ENCODE measurements around the gene GGACT.

GRCh38 chr13:100565286-100565685, 23.3 kb downstream of the GGACT start:
- TF ChIP-seq TARDBP (IDR thresholded peaks at IDR 0.05) (no peak), HDGF (IDR thresholded peaks at IDR 0.05; ENCODE audit: borderline replicate concordance) (no peak), FOXA1 (IDR thresholded peaks at IDR 0.05) (no peak), SUZ12 (IDR thresholded peaks at IDR 0.05) (no peak), ZNF384 (IDR thresholded peaks at IDR 0.05) (no peak), L3MBTL2 (conservative IDR thresholded peaks at IDR 0.05) (no peak), ELF4 (IDR thresholded peaks at IDR 0.05) (no peak), NFRKB (IDR thresholded peaks at IDR 0.05) (no peak)
